H1 (cell line): Measurements from ENCODE around the gene CD48. TPM values are rescaled to one million over a fixed set of nuclear protein-coding genes. Genes with fewer than 3 reads are reported as not detected.
A peak's percentile ranks its signal among the peaks of the same experiment; 100 is the strongest.

Experiments
- CTCF ChIA-PET: fragments of 300-600 bp; sonication (Branson Sonifier 250); formaldehyde crosslinking; loops from one replicate; lab custom pipeline; 2021; ENCODE audit not compliant: partially characterized antibody; lab: Charles Lee
- POLR2A ChIA-PET: fragments of 300-600 bp; sonication (Branson Sonifier 250); formaldehyde crosslinking; loops from one replicate; lab custom pipeline; 2021; ENCODE audit warnings: inconsistent platforms; ENCODE audit not compliant: partially characterized antibody; lab: Charles Lee
- DNase-seq, 2 experiments: peaks; one replicate each; pipeline versions ENCODE4 v3.0.0 to v3.0.0-alpha.2; 2010 to 2022; ENCODE audit warnings: low spot score in 2 of 2, low read depth in 1 of 2, mixed read lengths in 1 of 2
- FAIRE-seq: peaks from 2 replicates; lab custom pipeline; 2011; peaks lifted over from hg19 to GRCh38; lab: Jason Lieb, UNC
- H2AFZ ChIP-seq: 2 replicates; pipeline ENCODE4 v1.8.1; 2012; ENCODE audit warnings: low read length, inconsistent platforms
- H2AK5ac ChIP-seq: 2 replicates; pipeline ENCODE4 v1.6.1; 2013; ENCODE audit warnings: low read depth, low read length
- H2BK120ac ChIP-seq: replicated peaks from 2 replicates; pipeline ENCODE3; 2013; ENCODE audit warnings: low read depth, low read length, inconsistent platforms
- H2BK12ac ChIP-seq: 2 replicates; pipeline ENCODE4 v1.6.1; 2013; ENCODE audit warnings: low read depth, low read length
- H2BK15ac ChIP-seq: 2 replicates; pipeline ENCODE4 v1.6.1; 2013; ENCODE audit warnings: low read length
- H2BK20ac ChIP-seq: 2 replicates; pipeline ENCODE4 v1.6.1; 2013; ENCODE audit warnings: low read length
- H2BK5ac ChIP-seq: 2 replicates; pipeline ENCODE4 v1.6.1; 2013; ENCODE audit warnings: low read depth, low read length
- H3K14ac ChIP-seq: 2 replicates; pipeline ENCODE4 v1.6.1; 2013; ENCODE audit warnings: inconsistent platforms; ENCODE audit not compliant: insufficient read length
- H3K18ac ChIP-seq: 2 replicates; pipeline ENCODE4 v1.6.1; 2013; ENCODE audit warnings: low read length; ENCODE audit errors: extremely low read depth
- H3K23ac ChIP-seq: 2 replicates; pipeline ENCODE4 v1.6.1; 2013; ENCODE audit warnings: inconsistent platforms; ENCODE audit not compliant: insufficient read length
- H3K23me2 ChIP-seq: 2 replicates; pipeline ENCODE4 v1.6.1; 2013; ENCODE audit warnings: low read depth, low read length
- H3K27ac ChIP-seq: 2 replicates; pipeline ENCODE4 v1.6.1; 2011; ENCODE audit warnings: low read depth, low read length, inconsistent platforms
- H3K27me3 ChIP-seq, 4 experiments: replicated peaks in 1 of 4; 1 replicate in 1 of 4; 2 replicates in 3 of 4; pipeline versions ENCODE4 v1.6.1 to v1.8.1; 2011 to 2013; ENCODE audit warnings: low read length in 3 of 4, mild to moderate bottlenecking in 3 of 4, inconsistent platforms in 2 of 4, mixed read lengths in 2 of 4, moderate library complexity in 1 of 4; ENCODE audit not compliant: control insufficient read depth in 3 of 4, insufficient read depth in 3 of 4; ENCODE audit errors: extremely low read depth in 1 of 4
- H3K36me3 ChIP-seq, 4 experiments: 2 replicates each; pipeline versions ENCODE4 v1.6.1 to v1.8.1; 2011 to 2013; ENCODE audit warnings: mild to moderate bottlenecking in 4 of 4, low read length in 3 of 4, moderate library complexity in 2 of 4, control low read depth in 1 of 4, inconsistent platforms in 1 of 4; ENCODE audit not compliant: insufficient read depth in 4 of 4, control insufficient read depth in 2 of 4
- H3K4ac ChIP-seq: replicated peaks from 2 replicates; pipeline ENCODE3; 2013; ENCODE audit warnings: low read length, low read depth, mixed read lengths, inconsistent platforms; ENCODE audit not compliant: insufficient read length
- H3K4me1 ChIP-seq, 4 experiments: replicated peaks in 1 of 4; 1 replicate in 1 of 4; 2 replicates in 3 of 4; pipeline versions ENCODE4 v1.6.1 to v1.8.1; 2011 to 2013; ENCODE audit warnings: low read length in 3 of 4, inconsistent platforms in 2 of 4, mixed read lengths in 1 of 4; ENCODE audit not compliant: insufficient read depth in 4 of 4, control insufficient read depth in 3 of 4
- H3K4me2 ChIP-seq, 2 experiments: 2 replicates each; pipeline versions ENCODE4 v1.6.1 to v1.8.1; 2011 to 2013; ENCODE audit warnings: low read depth in 2 of 2, low read length in 2 of 2, control low read depth in 1 of 2, inconsistent platforms in 1 of 2, mild to moderate bottlenecking in 1 of 2; ENCODE audit not compliant: insufficient read depth in 1 of 2
- H3K4me3 ChIP-seq, 4 experiments: fragments of 200-600, 300-600 bp in 1 of 4; sonication (generic), shearing (Covaris generic), sonication (Bioruptor Twin) in 1 of 4; 2 replicates each; pipeline versions ENCODE4 v1.5.1 to v1.8.1; 2011 to 2016; ENCODE audit warnings: low read length in 4 of 4, low read depth in 3 of 4, control low read depth in 2 of 4, inconsistent platforms in 2 of 4, mild to moderate bottlenecking in 2 of 4, mixed read lengths in 1 of 4, moderate library complexity in 1 of 4; ENCODE audit not compliant: insufficient read depth in 2 of 4; ENCODE audit errors: extremely low read depth in 1 of 4
- H3K56ac ChIP-seq: replicated peaks from 2 replicates; pipeline ENCODE3; 2013; ENCODE audit warnings: low read depth, mild to moderate bottlenecking, mixed read lengths, low read length, inconsistent platforms; ENCODE audit not compliant: insufficient read length
- H3K79me1 ChIP-seq: 2 replicates; pipeline ENCODE4 v1.6.1; 2013; ENCODE audit warnings: low read depth, low read length, control low read depth
- H3K79me2 ChIP-seq, 2 experiments: 2 replicates each; pipeline versions ENCODE4 v1.6.1 to v1.8.1; 2012 to 2013; ENCODE audit warnings: low read length in 2 of 2, mild to moderate bottlenecking in 2 of 2, inconsistent platforms in 1 of 2; ENCODE audit not compliant: insufficient read depth in 2 of 2, control insufficient read depth in 1 of 2
- H3K9ac ChIP-seq, 4 experiments: replicated peaks in 1 of 4; 1 replicate in 1 of 4; 2 replicates in 3 of 4; pipeline versions ENCODE4 v1.6.1 to v1.8.1; 2011 to 2013; ENCODE audit warnings: low read depth in 3 of 4, low read length in 3 of 4, control low read depth in 2 of 4, mild to moderate bottlenecking in 2 of 4, moderate library complexity in 2 of 4, inconsistent platforms in 1 of 4; ENCODE audit errors: extremely low read depth in 1 of 4
- H3K9me3 ChIP-seq, 2 experiments: 2 replicates each; pipeline versions ENCODE4 v1.6.1 to v1.8.1; 2012 to 2013; ENCODE audit warnings: mild to moderate bottlenecking in 2 of 2, moderate library complexity in 2 of 2, control low read depth in 1 of 2, inconsistent platforms in 1 of 2, low read depth in 1 of 2, low read length in 1 of 2, mixed read lengths in 1 of 2; ENCODE audit not compliant: insufficient read depth in 2 of 2
- H4K20me1 ChIP-seq, 2 experiments: replicated peaks in 1 of 2; 2 replicates each; pipeline versions ENCODE3 to v1.8.1; 2011 to 2013; ENCODE audit warnings: inconsistent platforms in 2 of 2, low read length in 2 of 2, mild to moderate bottlenecking in 1 of 2; ENCODE audit not compliant: insufficient read depth in 2 of 2, control insufficient read depth in 1 of 2
- H4K5ac ChIP-seq: 2 replicates; pipeline ENCODE4 v1.6.1; 2013; ENCODE audit warnings: low read length, low read depth, mixed read lengths, inconsistent platforms; ENCODE audit not compliant: insufficient read length
- H4K8ac ChIP-seq: 2 replicates; pipeline ENCODE4 v1.8.0; 2013; ENCODE audit warnings: mild to moderate bottlenecking, moderate library complexity, low read length, inconsistent platforms; ENCODE audit not compliant: insufficient read depth; ENCODE audit errors: extremely low read depth
- H4K91ac ChIP-seq: replicated peaks from 2 replicates; pipeline ENCODE3; 2013; ENCODE audit warnings: low read length, mixed read lengths, inconsistent platforms; ENCODE audit not compliant: insufficient read length
- BCL11A ChIP-seq, 2 experiments: IDR thresholded peaks; one replicate each; pipeline ENCODE4 v1.6.1; 2011; ENCODE audit warnings: low read depth in 2 of 2, low read length in 2 of 2, mild to moderate bottlenecking in 2 of 2
- CHD2 ChIP-seq: IDR thresholded peaks from 2 replicates; pipeline ENCODE4 v1.6.1; 2012; ENCODE audit warnings: low read length, improper control_type of control experiment
- CTCF ChIP-seq, 3 experiments: IDR thresholded peaks; 1 replicate in 2 of 3; 2 replicates in 1 of 3; pipeline versions ENCODE4 v1.5.1 to v1.6.1; 2011; ENCODE audit warnings: low read length in 3 of 3, mild to moderate bottlenecking in 3 of 3, inconsistent platforms in 2 of 3, low read depth in 1 of 3, moderate library complexity in 1 of 3; ENCODE audit not compliant: insufficient read depth in 1 of 3; ENCODE audit errors: control extremely low read depth in 1 of 3
- E2F6 ChIP-seq: IDR thresholded peaks from 2 replicates; pipeline ENCODE4 v1.6.1; 2012; ENCODE audit warnings: inconsistent platforms
- EZH2 ChIP-seq: fragments of 200-600 bp; sonication (generic); IDR thresholded peaks from 2 replicates; pipeline ENCODE4 v1.7.1; 2012; ENCODE audit warnings: low read depth, mild to moderate bottlenecking, moderate library complexity, low read length, inconsistent platforms; ENCODE audit not compliant: severe bottlenecking
- GABPA ChIP-seq: IDR thresholded peaks from 2 replicates; pipeline ENCODE4 v1.6.1; 2011; ENCODE audit warnings: mild to moderate bottlenecking, low read length, moderate library complexity, borderline replicate concordance; ENCODE audit not compliant: insufficient read depth
- NANOG ChIP-seq: IDR thresholded peaks from 2 replicates; pipeline ENCODE4 v1.6.1; 2011; ENCODE audit warnings: low read length, low read depth, mild to moderate bottlenecking, inconsistent platforms; ENCODE audit not compliant: insufficient read depth, poor library complexity, severe bottlenecking
- POLR2AphosphoS5 ChIP-seq: IDR thresholded peaks from 2 replicates; pipeline ENCODE4 v1.6.1; 2011; ENCODE audit warnings: low read depth, low read length
- SIRT6 ChIP-seq: IDR thresholded peaks from one replicate; pipeline ENCODE4 v1.7.1; 2012; ENCODE audit warnings: low read length, inconsistent platforms
- WGBS, 2 experiments: shearing (Covaris generic) in 1 of 2; methylation state at CpG; one replicate each; pipeline versions ENCODE4 v1.1.6 to v1.1.7; 2013 to 2015; ENCODE audit warnings: low lambda C conversion rate in 2 of 2, mixed read lengths in 2 of 2, inconsistent platforms in 1 of 2, low coverage in 1 of 2, missing lambda C conversion rate in 1 of 2; ENCODE audit not compliant: insufficient replicate concordance in 2 of 2, insufficient coverage in 1 of 2, insufficient read length in 1 of 2; ENCODE audit errors: extremely low coverage in 1 of 2, missing lambda C conversion rate in 1 of 2; 5-methylcytosine and 5-hydroxymethylcytosine counted together
- polyA plus RNA-seq, 7 experiments: library from polyadenylated mRNA; depleted of rRNA in 3 of 7; stranded (reverse) in 5 of 7; unstranded in 2 of 7; fragments of >200 nt in 5 of 7; fragments of 200-250 nt in 2 of 7; gene quantifications; 1 replicate in 5 of 7; 2 replicates in 1 of 7; 4 replicates in 1 of 7; pipeline versions ENCODE4 v1.2.1 to v1.2.3, GENCODE V29; 2011 to 2013; ENCODE audit warnings: missing spikeins in 2 of 7, mixed read lengths in 2 of 7
- total RNA-seq: library from RNA; stranded (reverse); fragmentation: NEBNext Ultra II Directional; extraction: Animal tissue kit (Norgen Biotek cat#: 25700); gene quantifications from 2 replicates; pipeline ENCODE4 v1.2.1, GENCODE V29; 2021

CD48 gene
- total and polyA plus RNA-seq, 2 of the 8 experiments (the other 6 are each of a cell fraction or from before 2014, with no cell fraction given): 0.08 TPM; not detected in 1

- Histone ChIP-seq H3K9ac (no peak within 1 kb of the TSS), H3K14ac (no peak within 1 kb of the TSS), H3K56ac (no peak within 1 kb of the TSS), H3K4me3 (no peak within 1 kb of the TSS), H2BK12ac (peak within 1 kb of the TSS; percentile 9; the same call in 1 of the 2 replicates), H3K23ac (no peak within 1 kb of the TSS), H4K91ac (no peak within 1 kb of the TSS), H2BK20ac (no peak within 1 kb of the TSS), H4K20me1 (no peaks in the 10 kb centered on the region), H2BK15ac (no peak within 1 kb of the TSS; the same call in 1 of the 2 replicates), H3K18ac (no peak within 1 kb of the TSS), H3K79me1 (no peaks in the 10 kb centered on the region), H3K9me3 (no peaks in the 10 kb centered on the region), H3K4ac (no peak within 1 kb of the TSS), H2AK5ac (no peak within 1 kb of the TSS), H3K27ac (no peak within 1 kb of the TSS), H4K8ac (no peak within 1 kb of the TSS), H3K79me2 (no peaks in the 10 kb centered on the region), H3K36me3 (no peaks in the 10 kb centered on the region), H4K5ac (no peak within 1 kb of the TSS), H2BK5ac (no peak within 1 kb of the TSS), H3K4me1 (peaks cover under 1 to 6% (median 4%) of the 10 kb centered on the region in 4 experiments; a peak in 4 of 7 replicates), H3K4me2 (no peak within 1 kb of the TSS), H2BK120ac (no peak within 1 kb of the TSS), H3K27me3 (peaks cover 0 to 3% (median 0%) of the 10 kb centered on the region in 4 experiments; a peak in 1 of 7 replicates), H3K23me2 (no peaks in the 10 kb centered on the region), H2AFZ (no peak within 1 kb of the TSS)
- FAIRE-seq (no peak), DNase-seq (no peak)
- ChIA-PET CTCF (interaction anchor here (0.7 to 2.1 kb wide), 4 partner anchors 13 to 211 kb away, joined by 3 to 8 read pairs (median 4); no protein-coding TSS in a partner anchor), POLR2A (interaction anchor here (1.1 kb wide), 1 partner anchor 374 kb away, joined by 3 read pairs; the partner anchor contains the start of gene F11R)
- TF ChIP-seq CHD2: no peak
- TF ChIP-seq E2F6: no peak
- TF ChIP-seq GABPA: no peak
- TF ChIP-seq SIRT6: no peak
- TF ChIP-seq EZH2: no peak
- TF ChIP-seq POLR2AphosphoS5: no peak
- no peak for TF ChIP-seq NANOG
- TF ChIP-seq CTCF (IDR thresholded peaks at IDR 0.05; ENCODE audit: control extremely low read depth in 1 of 3, insufficient read depth in 1 of 3, low read depth in 1 of 3, low read length in 3 of 3): no peak
- TF ChIP-seq BCL11A (IDR thresholded peaks at IDR 0.05; ENCODE audit: low read depth in 2 of 2, low read length in 2 of 2): no peak
- WGBS, 2 experiments: 89% methylated on average over 11 of the region's 11 CpGs; no CpG with 5 or more reads in 1 of the 2 experiments
These were observed 64.8 kb downstream of the CD48 start, which contains the start of gene SLAMF1 for GRCh38 chr1:160646711-160647328. TSS of gene SLAMF1 (minus strand) at chr1:160647044. CDS start at chr1:160646945, 99 bp downstream.
